WTC11 (cell line): ENCODE results near the gene KCNG4. TPM values are rescaled to one million over a fixed set of nuclear protein-coding genes. Genes with fewer than 3 reads are reported as not detected.

ENCODE experiments used
- ATAC-seq: fragments of 200-7000 bp; cut with Tn5 transposase; 2 replicates; pipeline ENCODE4 v1.10.0; 2021; ENCODE audit warnings: mild to moderate bottlenecking, moderate library complexity
- CTCF ChIA-PET: fragments of 300-600 bp; sonication (Branson Sonifier 250); formaldehyde crosslinking; loops from one replicate; lab custom pipeline; 2021; ENCODE audit warnings: antibody characterized with exemption; lab: Charles Lee
- POLR2A ChIA-PET: fragments of 350-600 bp; sonication (Branson Sonifier 250); formaldehyde crosslinking; loops from one replicate; lab custom pipeline; 2021; ENCODE audit warnings: antibody characterized with exemption; lab: Charles Lee
- DNase-seq: peaks from one replicate; pipeline ENCODE4 v3.0.0; 2021; ENCODE audit warnings: low spot score
- H3K27ac Mint-ChIP-seq: 2 replicates; pipeline ENCODE4 v1.8.0; 2021; ENCODE audit warnings: mixed read lengths
- H3K27me3 Mint-ChIP-seq: 2 replicates; pipeline ENCODE4 v1.8.0; 2021; ENCODE audit warnings: low read depth, mild to moderate bottlenecking, moderate library complexity, mixed read lengths
- H3K36me3 Mint-ChIP-seq: 2 replicates; pipeline ENCODE4 v1.8.0; 2021; ENCODE audit warnings: mixed read lengths
- H3K4me1 Mint-ChIP-seq: 2 replicates; pipeline ENCODE4 v1.8.0; 2022; ENCODE audit warnings: mixed read lengths
- H3K4me3 Mint-ChIP-seq: 2 replicates; pipeline ENCODE4 v1.8.0; 2021; ENCODE audit warnings: mild to moderate bottlenecking, moderate library complexity, mixed read lengths
- H3K9me3 Mint-ChIP-seq: 2 replicates; pipeline ENCODE4 v1.8.0; 2021; ENCODE audit warnings: mixed read lengths
- CREM ChIP-seq: sonication (generic); formaldehyde crosslinking; IDR thresholded peaks from 2 replicates; pipeline ENCODE4 v1.8.1; 2022; ENCODE audit warnings: mild to moderate bottlenecking, missing genetic modification reagents, moderate library complexity
- ETV6 ChIP-seq: sonication (generic); formaldehyde crosslinking; IDR thresholded peaks from 2 replicates; pipeline ENCODE4 v1.8.1; 2022; ENCODE audit warnings: mild to moderate bottlenecking, missing genetic modification reagents
- GRHL2 ChIP-seq: fragments of 250-450 bp; sonication (Bioruptor Pico); IDR thresholded peaks from 2 replicates; pipeline ENCODE4 v1.8.0; 2022; ENCODE audit warnings: mild to moderate bottlenecking, moderate library complexity; ENCODE audit not compliant: insufficient replicate concordance, severe bottlenecking
- IRF2 ChIP-seq: sonication (generic); formaldehyde crosslinking; IDR thresholded peaks from 2 replicates; pipeline ENCODE4 v1.8.0; 2022; ENCODE audit warnings: low read depth, missing genetic modification reagents, borderline replicate concordance
- MXD4 ChIP-seq: fragments of 250-450 bp; sonication (Bioruptor Pico); IDR thresholded peaks from 2 replicates; pipeline ENCODE4 v1.8.0; 2021; ENCODE audit warnings: mild to moderate bottlenecking, moderate library complexity, borderline replicate concordance
- NFATC4 ChIP-seq: fragments of 250-450 bp; sonication (Bioruptor Pico); IDR thresholded peaks from 2 replicates; pipeline ENCODE4 v1.9.0; 2021; ENCODE audit warnings: mild to moderate bottlenecking
- RORB ChIP-seq: fragments of 250-450 bp; sonication (Bioruptor Pico); IDR thresholded peaks from 2 replicates; pipeline ENCODE4 v1.9.0; 2021; ENCODE audit warnings: mild to moderate bottlenecking
- TEAD1 ChIP-seq: sonication (generic); formaldehyde crosslinking; IDR thresholded peaks from 2 replicates; pipeline ENCODE4 v1.8.0; 2022; ENCODE audit warnings: mild to moderate bottlenecking, missing genetic modification reagents
- ZNF263 ChIP-seq: sonication (generic); formaldehyde crosslinking; IDR thresholded peaks from 2 replicates; pipeline ENCODE4 v1.8.1; 2022; ENCODE audit warnings: low read depth, mild to moderate bottlenecking, moderate library complexity, missing genetic modification reagents
- ZNF396 ChIP-seq: fragments of 250-450 bp; sonication (Bioruptor Pico); IDR thresholded peaks from 2 replicates; pipeline ENCODE4 v1.8.0; 2021; ENCODE audit warnings: mild to moderate bottlenecking, moderate library complexity, borderline replicate concordance
- total RNA-seq: library from RNA; stranded (reverse); gene quantifications from 3 replicates; pipeline ENCODE4 v1.2.3, GENCODE V29; 2021
- TF ChIP-seq, protein P1 (sequence below): sonication (generic); formaldehyde crosslinking; IDR thresholded peaks from 2 replicates; pipeline ENCODE4 v1.8.0; 2023; ENCODE audit warnings: mild to moderate bottlenecking, missing genetic modification reagents
- TF ChIP-seq, protein P2 (sequence below): sonication (generic); formaldehyde crosslinking; IDR thresholded peaks from 2 replicates; pipeline ENCODE4 v1.8.0; 2022; ENCODE audit warnings: mild to moderate bottlenecking, missing genetic modification reagents
- TF ChIP-seq, protein P3 (sequence below): sonication (generic); formaldehyde crosslinking; IDR thresholded peaks from 2 replicates; pipeline ENCODE4 v1.8.1; 2022; ENCODE audit warnings: mild to moderate bottlenecking, moderate library complexity, missing genetic modification reagents
- TF ChIP-seq, protein P4 (sequence below): sonication (generic); formaldehyde crosslinking; IDR thresholded peaks from 2 replicates; pipeline ENCODE4 v1.8.1; 2022; ENCODE audit warnings: low read depth, mild to moderate bottlenecking, moderate library complexity, missing genetic modification reagents, borderline replicate concordance
- TF ChIP-seq, protein P5 (sequence below): sonication (generic); formaldehyde crosslinking; conservative IDR thresholded peaks from 2 replicates; pipeline ENCODE4 v1.8.1; 2022; ENCODE audit warnings: mild to moderate bottlenecking, missing genetic modification reagents

The KCNG4 gene
- total RNA-seq, 1 experiment from 2014 or later = not detected

DNA sequence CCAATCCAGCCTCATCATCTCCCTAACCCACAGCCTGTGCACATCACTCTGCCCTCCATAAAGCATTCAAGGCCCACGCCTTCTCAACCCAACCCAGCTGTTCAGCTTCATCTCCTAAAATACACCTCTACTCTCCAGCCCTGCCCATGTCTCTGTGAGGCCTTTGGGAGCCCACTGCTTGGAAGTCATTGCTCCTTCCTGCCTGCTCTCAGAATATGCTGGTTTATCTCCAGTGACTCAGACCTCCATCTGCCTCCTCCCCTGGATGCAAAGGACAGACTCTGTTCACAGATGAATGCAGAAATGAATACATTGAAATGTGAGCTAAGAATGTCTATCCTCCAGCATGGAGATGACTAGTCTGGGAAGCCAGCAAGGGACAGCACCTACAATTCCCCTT is 19.0 kb downstream of the KCNG4 start (continued):
- TF ChIP-seq, protein P1, sequence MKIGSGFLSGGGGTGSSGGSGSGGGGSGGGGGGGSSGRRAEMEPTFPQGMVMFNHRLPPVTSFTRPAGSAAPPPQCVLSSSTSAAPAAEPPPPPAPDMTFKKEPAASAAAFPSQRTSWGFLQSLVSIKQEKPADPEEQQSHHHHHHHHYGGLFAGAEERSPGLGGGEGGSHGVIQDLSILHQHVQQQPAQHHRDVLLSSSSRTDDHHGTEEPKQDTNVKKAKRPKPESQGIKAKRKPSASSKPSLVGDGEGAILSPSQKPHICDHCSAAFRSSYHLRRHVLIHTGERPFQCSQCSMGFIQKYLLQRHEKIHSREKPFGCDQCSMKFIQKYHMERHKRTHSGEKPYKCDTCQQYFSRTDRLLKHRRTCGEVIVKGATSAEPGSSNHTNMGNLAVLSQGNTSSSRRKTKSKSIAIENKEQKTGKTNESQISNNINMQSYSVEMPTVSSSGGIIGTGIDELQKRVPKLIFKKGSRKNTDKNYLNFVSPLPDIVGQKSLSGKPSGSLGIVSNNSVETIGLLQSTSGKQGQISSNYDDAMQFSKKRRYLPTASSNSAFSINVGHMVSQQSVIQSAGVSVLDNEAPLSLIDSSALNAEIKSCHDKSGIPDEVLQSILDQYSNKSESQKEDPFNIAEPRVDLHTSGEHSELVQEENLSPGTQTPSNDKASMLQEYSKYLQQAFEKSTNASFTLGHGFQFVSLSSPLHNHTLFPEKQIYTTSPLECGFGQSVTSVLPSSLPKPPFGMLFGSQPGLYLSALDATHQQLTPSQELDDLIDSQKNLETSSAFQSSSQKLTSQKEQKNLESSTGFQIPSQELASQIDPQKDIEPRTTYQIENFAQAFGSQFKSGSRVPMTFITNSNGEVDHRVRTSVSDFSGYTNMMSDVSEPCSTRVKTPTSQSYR (CRISPR knock-in tag) = no peak

DNA sequence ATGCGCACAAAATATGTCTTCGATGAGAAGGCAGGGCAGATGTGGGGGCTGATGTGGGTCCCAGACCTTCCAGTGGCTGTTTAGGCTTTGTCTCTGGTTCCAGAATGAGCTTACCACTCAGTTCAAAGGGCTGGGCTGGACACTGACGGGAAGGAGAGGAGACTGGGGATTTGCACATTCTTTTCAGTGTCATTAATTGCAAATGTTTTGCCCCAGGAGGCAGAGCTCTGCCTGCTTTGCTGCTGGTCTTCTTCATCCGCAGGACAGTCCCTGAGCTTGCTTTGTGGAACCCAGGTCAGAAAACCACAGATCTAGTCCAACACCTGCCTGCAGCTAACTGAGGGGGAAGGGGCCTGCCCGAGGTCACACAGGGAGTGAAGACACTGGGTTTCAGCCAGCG is 20.9 kb downstream of the KCNG4 start:
- peak; percentile 20; the same call in 1 of the 2 replicates for ATAC-seq
- no peaks in the 10 kb centered on the region for H3K27me3 Mint-ChIP-seq
- no peak for DNase-seq
- peak overlapping the region; percentile 67; the same call in 1 of the 2 replicates for H3K27ac Mint-ChIP-seq
- POLR2A ChIA-PET = no interaction called here
- no peak overlapping the region for H3K4me3 Mint-ChIP-seq
- TF ChIP-seq, protein P2, sequence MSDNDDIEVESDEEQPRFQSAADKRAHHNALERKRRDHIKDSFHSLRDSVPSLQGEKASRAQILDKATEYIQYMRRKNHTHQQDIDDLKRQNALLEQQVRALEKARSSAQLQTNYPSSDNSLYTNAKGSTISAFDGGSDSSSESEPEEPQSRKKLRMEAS (CRISPR knock-in tag) = no peak
- TF ChIP-seq NFATC4 (CRISPR knock-in tag) = no peak
- no peak for TF ChIP-seq IRF2
- no peak for TF ChIP-seq ETV6 (CRISPR knock-in tag)
- TF ChIP-seq, protein P1 (CRISPR knock-in tag) = no peak
- TF ChIP-seq MXD4 (CRISPR knock-in tag) = no peak
- TF ChIP-seq, all 79 proteins: peak for 0
- H3K9me3 Mint-ChIP-seq = no peaks in the 10 kb centered on the region
- peaks cover 9% of the 10 kb centered on the region for H3K4me1 Mint-ChIP-seq
- CTCF ChIA-PET = interaction anchor here (0.8 to 1.5 kb wide), 4 partner anchors 11 to 144 kb away, joined by 3 to 6 read pairs (median 4); no protein-coding TSS in a partner anchor
- H3K36me3 Mint-ChIP-seq = no peaks in the 10 kb centered on the region

DNA sequence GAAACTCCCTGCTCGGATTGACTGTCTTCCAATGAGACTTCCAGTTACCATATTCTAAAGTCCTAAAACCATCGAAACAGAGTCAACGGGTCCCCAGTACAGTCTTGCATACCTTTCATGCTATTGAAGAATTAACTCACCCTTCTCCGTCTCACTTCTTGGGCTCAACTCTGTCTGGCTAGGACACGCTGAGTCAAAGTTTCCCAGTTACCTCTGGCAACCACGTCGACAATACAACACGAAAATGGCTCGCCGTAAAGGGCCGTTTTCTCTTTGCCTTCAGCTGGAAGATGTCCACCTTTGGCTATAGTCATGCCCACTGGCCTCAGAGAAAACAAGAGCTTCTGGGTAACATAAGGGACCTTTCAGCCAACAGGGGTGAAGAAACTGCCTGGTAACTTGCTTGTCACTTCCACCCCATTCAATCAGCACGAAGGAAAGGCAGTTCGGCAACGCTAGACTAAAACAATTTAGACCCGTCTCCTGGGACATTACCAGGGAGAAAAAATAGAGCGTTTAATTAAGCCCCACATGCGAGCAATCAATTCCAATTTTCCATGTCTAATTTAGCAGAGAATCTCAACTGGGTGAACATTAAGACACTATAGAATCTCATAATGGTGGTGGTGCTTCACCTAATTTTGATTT is 21.5 kb downstream of the KCNG4 start:
- Mint-ChIP-seq H3K4me3 (no peak overlapping the region), H3K27ac (peak overlapping the region; percentile 34; the same call in 1 of the 2 replicates), H3K4me1 (peaks cover 9% of the 10 kb centered on the region), H3K27me3 (no peaks in the 10 kb centered on the region), H3K9me3 (no peaks in the 10 kb centered on the region), H3K36me3 (no peaks in the 10 kb centered on the region)
- no peak for DNase-seq
- no peak for ATAC-seq
- POLR2A ChIA-PET = no interaction called here
- CTCF ChIA-PET = interaction anchor here (0.8 to 1.5 kb wide), 3 partner anchors 10 to 145 kb away, joined by 4 to 6 read pairs (median 4); no protein-coding TSS in a partner anchor
- TF ChIP-seq MXD4 (CRISPR knock-in tag) = no peak
- no peak for TF ChIP-seq CREM (CRISPR knock-in tag)
- TF ChIP-seq GRHL2 (CRISPR knock-in tag) = no peak
- TF ChIP-seq, protein P3, sequence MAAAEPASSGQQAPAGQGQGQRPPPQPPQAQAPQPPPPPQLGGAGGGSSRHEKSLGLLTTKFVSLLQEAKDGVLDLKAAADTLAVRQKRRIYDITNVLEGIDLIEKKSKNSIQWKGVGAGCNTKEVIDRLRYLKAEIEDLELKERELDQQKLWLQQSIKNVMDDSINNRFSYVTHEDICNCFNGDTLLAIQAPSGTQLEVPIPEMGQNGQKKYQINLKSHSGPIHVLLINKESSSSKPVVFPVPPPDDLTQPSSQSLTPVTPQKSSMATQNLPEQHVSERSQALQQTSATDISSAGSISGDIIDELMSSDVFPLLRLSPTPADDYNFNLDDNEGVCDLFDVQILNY (CRISPR knock-in tag) = no peak
- TF ChIP-seq TEAD1 (CRISPR knock-in tag) = no peak
- TF ChIP-seq RORB (CRISPR knock-in tag) = no peak
- no peak for TF ChIP-seq NFATC4 (CRISPR knock-in tag)
- TF ChIP-seq ZNF263 (CRISPR knock-in tag) = no peak
- TF ChIP-seq, protein P4, sequence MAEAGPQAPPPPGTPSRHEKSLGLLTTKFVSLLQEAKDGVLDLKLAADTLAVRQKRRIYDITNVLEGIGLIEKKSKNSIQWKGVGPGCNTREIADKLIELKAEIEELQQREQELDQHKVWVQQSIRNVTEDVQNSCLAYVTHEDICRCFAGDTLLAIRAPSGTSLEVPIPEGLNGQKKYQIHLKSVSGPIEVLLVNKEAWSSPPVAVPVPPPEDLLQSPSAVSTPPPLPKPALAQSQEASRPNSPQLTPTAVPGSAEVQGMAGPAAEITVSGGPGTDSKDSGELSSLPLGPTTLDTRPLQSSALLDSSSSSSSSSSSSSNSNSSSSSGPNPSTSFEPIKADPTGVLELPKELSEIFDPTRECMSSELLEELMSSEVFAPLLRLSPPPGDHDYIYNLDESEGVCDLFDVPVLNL (CRISPR knock-in tag) = no peak
- TF ChIP-seq ZNF396 (CRISPR knock-in tag) = no peak
- TF ChIP-seq, protein P5, sequence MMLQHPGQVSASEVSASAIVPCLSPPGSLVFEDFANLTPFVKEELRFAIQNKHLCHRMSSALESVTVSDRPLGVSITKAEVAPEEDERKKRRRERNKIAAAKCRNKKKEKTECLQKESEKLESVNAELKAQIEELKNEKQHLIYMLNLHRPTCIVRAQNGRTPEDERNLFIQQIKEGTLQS (CRISPR knock-in tag) = no peak
